Measurements from ENCODE around the gene LRFN3.

Gene LRFN3

DNA sequence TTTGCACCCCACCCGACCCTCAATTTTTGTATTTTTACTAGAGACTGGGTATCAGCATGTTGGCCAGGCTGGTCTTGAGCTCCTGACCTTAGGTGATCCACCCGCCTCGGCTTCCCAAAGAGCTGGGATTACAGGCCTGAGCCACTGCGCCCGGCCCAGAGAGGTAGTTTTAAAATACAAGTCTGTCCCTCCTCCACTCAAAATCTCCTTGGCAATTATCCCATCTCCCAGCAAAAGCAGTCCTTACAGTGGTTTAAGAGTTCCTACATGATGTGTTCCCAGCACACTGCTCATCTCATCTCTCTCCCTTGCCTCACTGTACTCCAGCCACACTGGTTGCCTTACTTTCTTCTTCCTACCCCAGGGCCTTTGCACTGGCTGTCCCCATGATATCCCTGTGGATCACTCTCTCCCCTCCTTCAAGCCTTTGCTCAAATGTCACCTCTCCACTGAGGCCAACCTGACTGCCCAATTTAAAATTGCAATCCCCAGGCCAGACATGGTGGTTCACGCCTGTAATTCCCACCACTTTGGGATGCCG is 24.3 kb downstream of the LRFN3 start:
- H3K4me3 ChIP-seq (ENCODE audit: low read length): no peak overlapping the region
- DNase-seq (ENCODE audit: low read depth): no peak
- TF ChIP-seq, protein P1, sequence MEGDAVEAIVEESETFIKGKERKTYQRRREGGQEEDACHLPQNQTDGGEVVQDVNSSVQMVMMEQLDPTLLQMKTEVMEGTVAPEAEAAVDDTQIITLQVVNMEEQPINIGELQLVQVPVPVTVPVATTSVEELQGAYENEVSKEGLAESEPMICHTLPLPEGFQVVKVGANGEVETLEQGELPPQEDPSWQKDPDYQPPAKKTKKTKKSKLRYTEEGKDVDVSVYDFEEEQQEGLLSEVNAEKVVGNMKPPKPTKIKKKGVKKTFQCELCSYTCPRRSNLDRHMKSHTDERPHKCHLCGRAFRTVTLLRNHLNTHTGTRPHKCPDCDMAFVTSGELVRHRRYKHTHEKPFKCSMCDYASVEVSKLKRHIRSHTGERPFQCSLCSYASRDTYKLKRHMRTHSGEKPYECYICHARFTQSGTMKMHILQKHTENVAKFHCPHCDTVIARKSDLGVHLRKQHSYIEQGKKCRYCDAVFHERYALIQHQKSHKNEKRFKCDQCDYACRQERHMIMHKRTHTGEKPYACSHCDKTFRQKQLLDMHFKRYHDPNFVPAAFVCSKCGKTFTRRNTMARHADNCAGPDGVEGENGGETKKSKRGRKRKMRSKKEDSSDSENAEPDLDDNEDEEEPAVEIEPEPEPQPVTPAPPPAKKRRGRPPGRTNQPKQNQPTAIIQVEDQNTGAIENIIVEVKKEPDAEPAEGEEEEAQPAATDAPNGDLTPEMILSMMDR (conservative IDR thresholded peaks at IDR 0.05; ENCODE audit: low read depth, low read length): no peak

DNA sequence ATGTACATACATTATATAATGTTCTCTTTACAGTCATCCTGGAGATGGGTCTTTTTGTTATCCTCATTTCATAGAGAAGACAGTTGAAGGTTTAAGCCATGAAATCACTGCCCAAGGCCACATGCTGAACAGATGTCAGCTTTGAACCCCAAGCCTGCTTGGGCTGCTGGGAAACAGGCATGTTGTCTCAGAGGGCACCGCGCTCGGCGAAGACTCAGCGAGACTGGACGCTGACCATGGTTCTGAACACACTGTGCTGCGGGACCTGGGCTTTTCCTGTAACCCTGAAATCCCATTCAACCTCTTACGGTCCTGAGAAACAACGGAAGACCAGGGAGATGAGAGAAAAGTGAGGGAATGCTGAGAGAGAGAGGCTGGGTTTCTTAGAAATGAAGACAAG is 27.3 kb downstream of the LRFN3 start:
- DNase-seq (ENCODE audit: low read depth): peak; percentile 7
- H3K4me3 ChIP-seq (ENCODE audit: low read length): no peak overlapping the region
- TF ChIP-seq, protein P1 (conservative IDR thresholded peaks at IDR 0.05; ENCODE audit: low read depth, low read length): no peak

DNA sequence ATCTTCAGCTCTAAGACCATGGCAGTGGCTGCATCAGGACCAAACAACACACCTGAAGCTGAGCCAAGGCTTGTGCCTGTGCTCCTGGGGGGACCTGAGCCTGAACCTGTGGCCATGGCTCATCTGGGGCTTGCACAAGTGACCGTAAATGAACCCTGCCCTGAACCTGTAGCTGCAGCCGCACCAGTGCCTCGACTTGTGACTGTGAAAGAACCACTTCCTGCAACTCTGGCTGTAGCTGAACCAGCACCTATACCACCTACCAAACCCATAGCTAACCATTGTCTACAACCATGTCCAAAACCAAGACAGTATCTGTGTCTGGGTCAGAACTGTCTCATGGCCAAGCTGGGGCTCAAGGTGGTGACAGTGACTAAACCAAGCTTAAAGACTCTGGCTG is 30.6 kb downstream of the LRFN3 start:
- no peak for DNase-seq (ENCODE audit: low read depth)
- TF ChIP-seq, protein P1 (conservative IDR thresholded peaks at IDR 0.05; ENCODE audit: low read depth, low read length): no peak
- H3K4me3 ChIP-seq (ENCODE audit: low read length): no peak overlapping the region

DNA sequence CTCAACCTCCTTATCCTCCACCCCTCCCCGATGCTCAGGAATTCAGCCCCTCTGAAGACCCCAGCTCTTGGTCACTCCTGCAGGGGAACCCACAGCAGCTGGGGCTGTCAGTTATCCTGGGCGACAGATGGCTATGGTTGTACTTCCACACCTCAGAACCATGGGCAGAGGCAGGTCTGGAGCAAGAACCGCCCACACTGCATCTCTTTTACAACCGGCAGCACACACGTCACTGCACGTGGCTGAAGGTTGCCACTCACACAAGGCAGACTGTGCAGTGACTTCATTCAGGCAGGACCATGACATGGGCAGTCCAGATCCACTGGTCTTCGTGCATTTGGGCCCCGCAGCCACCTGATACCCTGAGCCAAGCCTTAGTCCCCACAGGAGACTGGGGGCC is 37.3 kb downstream of the LRFN3 start:
- DNase-seq (ENCODE audit: low read depth): no peak
- H3K4me3 ChIP-seq (ENCODE audit: low read length): no peak overlapping the region
- TF ChIP-seq, protein P1 (conservative IDR thresholded peaks at IDR 0.05; ENCODE audit: low read depth, low read length): no peak

DNA sequence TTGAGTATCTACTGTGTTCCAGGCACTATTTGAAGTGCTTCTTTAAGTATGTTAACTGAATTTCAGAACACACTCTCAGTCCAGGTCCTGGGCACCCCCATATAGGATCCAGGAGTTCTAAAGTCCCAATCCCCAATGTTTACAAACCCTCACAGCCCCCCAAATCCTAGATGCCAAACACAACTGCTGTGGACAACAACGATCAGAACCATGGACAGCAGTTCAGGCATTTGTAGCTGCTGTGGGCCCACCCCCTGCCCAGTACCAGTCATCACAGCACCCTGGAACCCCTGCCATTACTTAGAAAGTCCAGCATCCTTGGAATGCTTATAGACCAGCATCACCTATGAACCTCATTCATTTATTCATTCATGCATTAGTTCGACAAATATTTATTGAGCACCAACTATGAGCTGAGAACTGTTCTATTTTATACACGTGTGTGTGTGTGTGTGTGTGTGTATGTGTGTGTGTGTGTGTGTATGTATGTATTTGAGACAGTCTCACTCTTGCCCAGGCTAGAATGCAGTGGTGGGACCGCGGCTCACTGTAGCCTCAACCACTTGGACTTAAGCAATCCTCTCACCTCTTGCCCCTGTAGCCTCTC is 39.5 kb downstream of the LRFN3 start:
- no peak overlapping the region for H3K4me3 ChIP-seq (ENCODE audit: low read length)
- TF ChIP-seq, protein P1 (conservative IDR thresholded peaks at IDR 0.05; ENCODE audit: low read depth, low read length): no peak
- DNase-seq (ENCODE audit: low read depth): no peak

DNA sequence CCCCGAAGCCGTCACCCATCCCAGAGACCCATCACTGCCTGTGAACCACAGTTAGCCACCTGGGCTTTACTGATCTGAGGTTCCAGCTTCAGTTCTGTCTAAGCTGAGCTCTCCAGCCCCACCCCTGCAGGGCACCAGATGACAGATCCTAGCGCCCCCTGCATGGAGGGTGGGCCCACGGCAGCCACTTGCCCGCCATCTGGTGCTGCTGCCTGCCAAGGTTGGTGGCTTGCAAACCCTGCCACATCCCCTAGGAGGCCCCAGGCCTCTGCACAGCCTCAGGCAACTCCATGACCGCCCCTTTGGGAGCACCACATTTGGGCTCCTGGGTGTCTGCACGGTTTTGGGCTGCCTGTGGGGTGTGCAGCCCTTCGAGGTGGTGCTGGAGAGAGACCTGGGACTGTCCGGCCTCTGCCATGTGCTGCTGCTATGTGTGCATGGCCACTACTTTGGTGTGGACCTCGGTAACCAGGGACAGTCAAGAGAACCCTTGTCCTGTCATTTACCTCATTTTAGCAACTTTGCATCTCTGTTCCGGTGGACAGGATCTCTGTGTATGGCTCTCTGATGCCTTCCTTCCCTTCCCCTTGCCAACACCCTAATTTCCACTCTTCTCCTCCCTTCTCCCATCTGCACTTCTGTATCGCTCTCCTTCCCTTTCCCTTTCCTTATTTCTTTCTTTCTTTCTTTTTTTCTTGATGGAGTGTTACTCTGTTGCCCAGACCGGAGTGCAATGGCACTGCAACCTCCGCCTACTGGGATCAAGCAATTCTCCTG is 41.5 kb downstream of the LRFN3 start:
- no peak overlapping the region for H3K4me3 ChIP-seq (ENCODE audit: low read length)
- TF ChIP-seq, protein P1 (conservative IDR thresholded peaks at IDR 0.05; ENCODE audit: low read depth, low read length): peak; percentile 14
- no peak for DNase-seq (ENCODE audit: low read depth)

DNA sequence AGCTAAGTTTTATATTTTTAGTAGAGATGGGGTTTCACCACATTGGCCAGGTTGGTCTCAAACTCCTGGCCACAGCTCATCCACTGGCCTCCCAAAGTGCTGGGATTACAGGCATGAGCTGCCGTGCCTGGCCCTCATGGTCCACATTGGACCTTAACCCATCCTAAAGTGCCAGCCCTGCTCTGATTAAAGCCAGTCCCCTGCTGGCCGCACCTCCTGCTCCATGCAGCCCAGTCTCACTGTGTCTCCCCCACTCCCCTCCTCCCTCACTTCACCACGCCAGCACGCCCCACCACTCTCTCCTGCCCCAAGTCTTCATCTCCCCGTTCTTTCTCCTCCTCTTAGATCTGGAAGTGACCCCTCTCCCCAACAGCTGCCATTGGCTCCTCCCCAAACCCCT is 42.1 kb downstream of the LRFN3 start:
- no peak overlapping the region for H3K4me3 ChIP-seq (ENCODE audit: low read length)
- TF ChIP-seq, protein P1 (conservative IDR thresholded peaks at IDR 0.05; ENCODE audit: low read depth, low read length): no peak
- DNase-seq (ENCODE audit: low read depth): no peak
